Measurements from ENCODE around the gene AP3S2. TPM values are rescaled to one million over a fixed set of nuclear protein-coding genes. Genes with fewer than 3 reads are reported as not detected.

AP3S2 gene
- total and polyA plus RNA-seq, 2 of the 13 experiments (the other 11 are each of a cell fraction or from before 2014, with no cell fraction given) = 17.6 to 44.4 TPM

DNA sequence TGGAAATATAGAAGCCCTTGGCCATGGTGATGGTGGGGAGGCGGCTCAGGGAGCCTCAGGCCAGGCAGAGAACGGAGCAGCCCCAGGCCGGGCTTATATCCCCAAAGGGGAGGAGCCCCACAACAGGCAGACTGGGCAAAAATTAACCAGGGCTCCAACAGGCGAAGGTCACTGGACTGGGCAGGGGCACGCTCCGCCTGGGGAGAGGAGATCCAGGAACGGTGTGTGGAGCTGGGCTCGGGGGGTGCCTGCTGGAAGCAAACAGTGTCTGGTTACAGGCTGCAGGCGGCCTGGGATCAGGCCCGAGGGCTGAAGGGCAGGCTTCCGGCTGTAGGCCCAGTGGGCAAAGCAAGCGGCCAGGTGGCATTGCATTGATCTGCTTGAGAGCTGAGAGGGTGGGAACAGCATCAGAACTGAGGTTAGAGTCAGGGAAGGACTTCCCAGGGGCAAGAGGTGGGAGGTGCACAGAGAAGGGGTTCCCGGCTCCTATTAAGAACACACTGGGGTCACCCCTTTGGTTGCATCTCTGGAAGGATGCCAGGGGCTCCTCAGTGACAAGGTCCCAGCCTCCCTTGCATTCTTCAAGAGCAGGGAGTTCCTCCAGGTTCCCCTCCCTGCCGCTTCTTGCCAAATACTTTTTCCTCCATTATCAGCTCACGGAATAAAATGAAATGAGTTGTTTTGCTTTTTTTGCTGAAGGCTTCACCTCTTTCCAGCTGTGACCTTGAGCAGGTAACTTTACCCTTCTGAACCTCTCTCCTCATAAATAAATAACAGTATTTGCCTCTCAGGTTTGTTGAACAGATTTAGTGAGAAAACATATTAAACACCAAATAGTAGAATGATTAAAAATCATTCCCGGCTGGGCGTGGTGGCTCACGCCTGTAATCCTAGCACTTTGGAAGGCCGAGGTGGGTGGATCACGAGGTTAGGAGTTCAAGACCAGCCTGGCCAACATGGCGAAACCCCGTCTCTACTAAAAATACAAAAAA lies 86.9 kb downstream of the AP3S2 start (continued):
- TF ChIP-seq, protein P1, sequence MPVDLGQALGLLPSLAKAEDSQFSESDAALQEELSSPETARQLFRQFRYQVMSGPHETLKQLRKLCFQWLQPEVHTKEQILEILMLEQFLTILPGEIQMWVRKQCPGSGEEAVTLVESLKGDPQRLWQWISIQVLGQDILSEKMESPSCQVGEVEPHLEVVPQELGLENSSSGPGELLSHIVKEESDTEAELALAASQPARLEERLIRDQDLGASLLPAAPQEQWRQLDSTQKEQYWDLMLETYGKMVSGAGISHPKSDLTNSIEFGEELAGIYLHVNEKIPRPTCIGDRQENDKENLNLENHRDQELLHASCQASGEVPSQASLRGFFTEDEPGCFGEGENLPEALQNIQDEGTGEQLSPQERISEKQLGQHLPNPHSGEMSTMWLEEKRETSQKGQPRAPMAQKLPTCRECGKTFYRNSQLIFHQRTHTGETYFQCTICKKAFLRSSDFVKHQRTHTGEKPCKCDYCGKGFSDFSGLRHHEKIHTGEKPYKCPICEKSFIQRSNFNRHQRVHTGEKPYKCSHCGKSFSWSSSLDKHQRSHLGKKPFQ (CRISPR knock-in tag; IDR thresholded peaks at IDR 0.05; ENCODE audit: insufficient replicate concordance) = no peak
- TF ChIP-seq ZFP36L1 (CRISPR knock-in tag; IDR thresholded peaks at IDR 0.05) (no peak), HOXA7 (CRISPR knock-in tag; IDR thresholded peaks at IDR 0.05) (no peak), ZMYM3 (CRISPR knock-in tag; IDR thresholded peaks at IDR 0.05) (peak; percentile 99), RXRA (CRISPR knock-in tag; IDR thresholded peaks at IDR 0.05) (peak; percentile 82), GATAD2A (CRISPR knock-in tag; IDR thresholded peaks at IDR 0.05) (peak; percentile 91), MYC (CRISPR knock-in tag; IDR thresholded peaks at IDR 0.05; ENCODE audit: borderline replicate concordance) (peak; percentile 84; the same call in 1 of the 2 replicates)
- TF ChIP-seq, protein P2, sequence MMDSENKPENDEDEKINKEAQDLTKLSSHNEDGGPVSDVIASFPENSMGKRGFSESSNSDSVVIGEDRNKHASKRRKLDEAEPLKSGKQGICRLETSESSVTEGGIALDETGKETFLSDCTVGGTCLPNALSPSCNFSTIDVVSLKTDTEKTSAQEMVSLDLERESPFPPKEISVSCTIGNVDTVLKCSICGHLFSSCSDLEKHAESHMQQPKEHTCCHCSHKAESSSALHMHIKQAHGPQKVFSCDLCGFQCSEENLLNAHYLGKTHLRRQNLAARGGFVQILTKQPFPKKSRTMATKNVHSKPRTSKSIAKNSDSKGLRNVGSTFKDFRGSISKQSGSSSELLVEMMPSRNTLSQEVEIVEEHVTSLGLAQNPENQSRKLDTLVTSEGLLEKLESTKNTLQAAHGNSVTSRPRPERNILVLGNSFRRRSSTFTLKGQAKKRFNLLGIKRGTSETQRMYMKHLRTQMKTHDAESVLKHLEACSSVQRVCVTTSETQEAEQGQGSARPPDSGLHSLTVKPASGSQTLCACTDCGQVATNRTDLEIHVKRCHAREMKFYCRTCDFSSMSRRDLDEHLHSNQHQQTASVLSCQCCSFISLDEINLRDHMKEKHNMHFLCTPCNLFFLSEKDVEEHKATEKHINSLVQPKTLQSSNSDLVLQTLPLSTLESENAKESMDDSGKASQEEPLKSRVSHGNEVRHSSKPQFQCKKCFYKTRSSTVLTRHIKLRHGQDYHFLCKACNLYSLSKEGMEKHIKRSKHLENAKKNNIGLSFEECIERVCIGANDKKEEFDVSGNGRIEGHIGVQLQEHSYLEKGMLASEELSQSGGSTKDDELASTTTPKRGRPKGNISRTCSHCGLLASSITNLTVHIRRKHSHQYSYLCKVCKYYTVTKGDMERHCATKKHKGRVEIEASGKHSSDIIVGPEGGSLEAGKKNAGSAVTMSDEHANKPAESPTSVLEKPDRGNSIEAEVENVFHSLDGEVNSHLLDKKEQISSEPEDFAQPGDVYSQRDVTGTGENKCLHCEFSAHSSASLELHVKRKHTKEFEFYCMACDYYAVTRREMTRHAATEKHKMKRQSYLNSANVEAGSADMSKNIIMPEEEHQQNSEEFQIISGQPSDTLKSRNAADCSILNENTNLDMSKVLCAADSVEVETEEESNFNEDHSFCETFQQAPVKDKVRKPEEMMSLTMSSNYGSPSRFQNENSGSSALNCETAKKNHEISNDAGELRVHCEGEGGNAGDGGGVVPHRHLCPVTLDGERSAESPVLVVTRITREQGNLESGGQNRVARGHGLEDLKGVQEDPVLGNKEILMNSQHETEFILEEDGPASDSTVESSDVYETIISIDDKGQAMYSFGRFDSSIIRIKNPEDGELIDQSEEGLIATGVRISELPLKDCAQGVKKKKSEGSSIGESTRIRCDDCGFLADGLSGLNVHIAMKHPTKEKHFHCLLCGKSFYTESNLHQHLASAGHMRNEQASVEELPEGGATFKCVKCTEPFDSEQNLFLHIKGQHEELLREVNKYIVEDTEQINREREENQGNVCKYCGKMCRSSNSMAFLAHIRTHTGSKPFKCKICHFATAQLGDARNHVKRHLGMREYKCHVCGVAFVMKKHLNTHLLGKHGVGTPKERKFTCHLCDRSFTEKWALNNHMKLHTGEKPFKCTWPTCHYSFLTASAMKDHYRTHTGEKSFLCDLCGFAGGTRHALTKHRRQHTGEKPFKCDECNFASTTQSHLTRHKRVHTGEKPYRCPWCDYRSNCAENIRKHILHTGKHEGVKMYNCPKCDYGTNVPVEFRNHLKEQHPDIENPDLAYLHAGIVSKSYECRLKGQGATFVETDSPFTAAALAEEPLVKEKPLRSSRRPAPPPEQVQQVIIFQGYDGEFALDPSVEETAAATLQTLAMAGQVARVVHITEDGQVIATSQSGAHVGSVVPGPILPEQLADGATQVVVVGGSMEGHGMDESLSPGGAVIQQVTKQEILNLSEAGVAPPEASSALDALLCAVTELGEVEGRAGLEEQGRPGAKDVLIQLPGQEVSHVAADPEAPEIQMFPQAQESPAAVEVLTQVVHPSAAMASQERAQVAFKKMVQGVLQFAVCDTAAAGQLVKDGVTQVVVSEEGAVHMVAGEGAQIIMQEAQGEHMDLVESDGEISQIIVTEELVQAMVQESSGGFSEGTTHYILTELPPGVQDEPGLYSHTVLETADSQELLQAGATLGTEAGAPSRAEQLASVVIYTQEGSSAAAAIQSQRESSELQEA (CRISPR knock-in tag; IDR thresholded peaks at IDR 0.05; ENCODE audit: not compliant biosample characterization) = no peak
- TF ChIP-seq, protein P3, sequence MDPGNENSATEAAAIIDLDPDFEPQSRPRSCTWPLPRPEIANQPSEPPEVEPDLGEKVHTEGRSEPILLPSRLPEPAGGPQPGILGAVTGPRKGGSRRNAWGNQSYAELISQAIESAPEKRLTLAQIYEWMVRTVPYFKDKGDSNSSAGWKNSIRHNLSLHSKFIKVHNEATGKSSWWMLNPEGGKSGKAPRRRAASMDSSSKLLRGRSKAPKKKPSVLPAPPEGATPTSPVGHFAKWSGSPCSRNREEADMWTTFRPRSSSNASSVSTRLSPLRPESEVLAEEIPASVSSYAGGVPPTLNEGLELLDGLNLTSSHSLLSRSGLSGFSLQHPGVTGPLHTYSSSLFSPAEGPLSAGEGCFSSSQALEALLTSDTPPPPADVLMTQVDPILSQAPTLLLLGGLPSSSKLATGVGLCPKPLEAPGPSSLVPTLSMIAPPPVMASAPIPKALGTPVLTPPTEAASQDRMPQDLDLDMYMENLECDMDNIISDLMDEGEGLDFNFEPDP (CRISPR knock-in tag; conservative IDR thresholded peaks at IDR 0.05) = no peak
- TF ChIP-seq, protein P4, sequence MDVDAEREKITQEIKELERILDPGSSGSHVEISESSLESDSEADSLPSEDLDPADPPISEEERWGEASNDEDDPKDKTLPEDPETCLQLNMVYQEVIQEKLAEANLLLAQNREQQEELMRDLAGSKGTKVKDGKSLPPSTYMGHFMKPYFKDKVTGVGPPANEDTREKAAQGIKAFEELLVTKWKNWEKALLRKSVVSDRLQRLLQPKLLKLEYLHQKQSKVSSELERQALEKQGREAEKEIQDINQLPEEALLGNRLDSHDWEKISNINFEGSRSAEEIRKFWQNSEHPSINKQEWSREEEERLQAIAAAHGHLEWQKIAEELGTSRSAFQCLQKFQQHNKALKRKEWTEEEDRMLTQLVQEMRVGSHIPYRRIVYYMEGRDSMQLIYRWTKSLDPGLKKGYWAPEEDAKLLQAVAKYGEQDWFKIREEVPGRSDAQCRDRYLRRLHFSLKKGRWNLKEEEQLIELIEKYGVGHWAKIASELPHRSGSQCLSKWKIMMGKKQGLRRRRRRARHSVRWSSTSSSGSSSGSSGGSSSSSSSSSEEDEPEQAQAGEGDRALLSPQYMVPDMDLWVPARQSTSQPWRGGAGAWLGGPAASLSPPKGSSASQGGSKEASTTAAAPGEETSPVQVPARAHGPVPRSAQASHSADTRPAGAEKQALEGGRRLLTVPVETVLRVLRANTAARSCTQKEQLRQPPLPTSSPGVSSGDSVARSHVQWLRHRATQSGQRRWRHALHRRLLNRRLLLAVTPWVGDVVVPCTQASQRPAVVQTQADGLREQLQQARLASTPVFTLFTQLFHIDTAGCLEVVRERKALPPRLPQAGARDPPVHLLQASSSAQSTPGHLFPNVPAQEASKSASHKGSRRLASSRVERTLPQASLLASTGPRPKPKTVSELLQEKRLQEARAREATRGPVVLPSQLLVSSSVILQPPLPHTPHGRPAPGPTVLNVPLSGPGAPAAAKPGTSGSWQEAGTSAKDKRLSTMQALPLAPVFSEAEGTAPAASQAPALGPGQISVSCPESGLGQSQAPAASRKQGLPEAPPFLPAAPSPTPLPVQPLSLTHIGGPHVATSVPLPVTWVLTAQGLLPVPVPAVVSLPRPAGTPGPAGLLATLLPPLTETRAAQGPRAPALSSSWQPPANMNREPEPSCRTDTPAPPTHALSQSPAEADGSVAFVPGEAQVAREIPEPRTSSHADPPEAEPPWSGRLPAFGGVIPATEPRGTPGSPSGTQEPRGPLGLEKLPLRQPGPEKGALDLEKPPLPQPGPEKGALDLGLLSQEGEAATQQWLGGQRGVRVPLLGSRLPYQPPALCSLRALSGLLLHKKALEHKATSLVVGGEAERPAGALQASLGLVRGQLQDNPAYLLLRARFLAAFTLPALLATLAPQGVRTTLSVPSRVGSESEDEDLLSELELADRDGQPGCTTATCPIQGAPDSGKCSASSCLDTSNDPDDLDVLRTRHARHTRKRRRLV (CRISPR knock-in tag; IDR thresholded peaks at IDR 0.05) = no peak

All from HepG2 (cell line).